HUES64 (cell line): Measurements from ENCODE around the gene COL11A2.

Experiments used
- H3K27ac ChIP-seq: 2 replicates; pipeline ENCODE4 v1.7.0; 2013; ENCODE audit warnings: low read depth, low read length, inconsistent platforms
- H3K27me3 ChIP-seq: 2 replicates; pipeline ENCODE4 v1.6.1; 2013; ENCODE audit warnings: mild to moderate bottlenecking, low read length; ENCODE audit not compliant: insufficient read depth
- H3K36me3 ChIP-seq: 2 replicates; pipeline ENCODE4 v1.6.1; 2013; ENCODE audit warnings: mild to moderate bottlenecking, low read length; ENCODE audit not compliant: insufficient read depth
- H3K4me1 ChIP-seq: 2 replicates; pipeline ENCODE4 v1.6.1; 2013; ENCODE audit warnings: mild to moderate bottlenecking, low read length, moderate library complexity; ENCODE audit not compliant: insufficient read depth
- H3K4me3 ChIP-seq: 2 replicates; pipeline ENCODE4 v1.5.1; 2013; ENCODE audit warnings: mild to moderate bottlenecking, low read length, moderate library complexity
- H3K9ac ChIP-seq: 2 replicates; pipeline ENCODE4 v1.6.1; 2013; ENCODE audit warnings: mild to moderate bottlenecking, low read depth, low read length
- H3K9me3 ChIP-seq: 2 replicates; pipeline ENCODE4 v1.6.1; 2013; ENCODE audit warnings: low read depth, low read length; ENCODE audit not compliant: insufficient read depth
- WGBS: fragments of 150-250, 120-280 bp; methylation state at CpG from one replicate; pipeline ENCODE4 v1.1.7; 2013; ENCODE audit warnings: missing lambda C conversion rate; 5-methylcytosine and 5-hydroxymethylcytosine counted together

COL11A2 gene

GRCh38 chr6:33213989-33214335, 21.7 kb upstream of the COL11A2 start:
- 18% methylated on average over 9 of the region's 9 CpGs for WGBS
- no peaks in the 10 kb centered on the region for H3K9me3 ChIP-seq
- H3K36me3 ChIP-seq: peaks cover 15% of the 10 kb centered on the region
- peak overlapping the region; percentile 69 for H3K4me3 ChIP-seq
- H3K9ac ChIP-seq: peak overlapping the region; percentile 46; the same call in 1 of the 2 replicates
- no peak overlapping the region for H3K27ac ChIP-seq
- peaks cover 15% of the 10 kb centered on the region for H3K4me1 ChIP-seq
- peaks cover 86% of the 10 kb centered on the region for H3K27me3 ChIP-seq

- Histone ChIP-seq H3K4me3 (peak overlapping the region; percentile 69), H3K9ac (peak overlapping the region; percentile 46), H3K4me1 (peaks cover 17% of the 10 kb centered on the region), H3K27me3 (peaks cover 83% of the 10 kb centered on the region), H3K36me3 (peaks cover 15% of the 10 kb centered on the region), H3K27ac (no peak overlapping the region), H3K9me3 (no peaks in the 10 kb centered on the region)
- under 1% methylated on average over 41 of the region's 43 CpGs for WGBS
Observed at GRCh38 chr6:33213166-33213988, 21.1 kb upstream of the COL11A2 start.

DNA sequence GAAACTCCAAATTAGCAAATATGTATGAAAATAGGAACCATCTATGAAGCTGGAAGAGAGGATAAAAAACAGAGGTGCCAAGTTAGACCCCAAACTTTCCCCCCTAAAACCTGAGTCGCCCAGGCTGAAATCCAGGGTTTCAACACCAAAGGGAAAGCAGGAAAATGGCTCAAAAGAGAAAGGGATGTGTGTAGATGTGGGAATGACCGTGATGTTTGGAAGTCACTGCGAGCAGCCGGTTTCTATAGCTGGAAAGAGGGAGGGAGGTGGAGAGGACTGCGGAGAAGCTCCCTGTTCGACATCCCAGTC, 20.5 kb upstream of the COL11A2 start:
- Histone ChIP-seq H3K27ac (no peak overlapping the region), H3K9ac (peak overlapping the region; percentile 46), H3K27me3 (peaks cover 82% of the 10 kb centered on the region), H3K4me3 (peak overlapping the region; percentile 69), H3K9me3 (no peaks in the 10 kb centered on the region), H3K36me3 (peaks cover 15% of the 10 kb centered on the region), H3K4me1 (peaks cover 17% of the 10 kb centered on the region)
- WGBS: 6% methylated on average over 6 of the region's 6 CpGs

DNA sequence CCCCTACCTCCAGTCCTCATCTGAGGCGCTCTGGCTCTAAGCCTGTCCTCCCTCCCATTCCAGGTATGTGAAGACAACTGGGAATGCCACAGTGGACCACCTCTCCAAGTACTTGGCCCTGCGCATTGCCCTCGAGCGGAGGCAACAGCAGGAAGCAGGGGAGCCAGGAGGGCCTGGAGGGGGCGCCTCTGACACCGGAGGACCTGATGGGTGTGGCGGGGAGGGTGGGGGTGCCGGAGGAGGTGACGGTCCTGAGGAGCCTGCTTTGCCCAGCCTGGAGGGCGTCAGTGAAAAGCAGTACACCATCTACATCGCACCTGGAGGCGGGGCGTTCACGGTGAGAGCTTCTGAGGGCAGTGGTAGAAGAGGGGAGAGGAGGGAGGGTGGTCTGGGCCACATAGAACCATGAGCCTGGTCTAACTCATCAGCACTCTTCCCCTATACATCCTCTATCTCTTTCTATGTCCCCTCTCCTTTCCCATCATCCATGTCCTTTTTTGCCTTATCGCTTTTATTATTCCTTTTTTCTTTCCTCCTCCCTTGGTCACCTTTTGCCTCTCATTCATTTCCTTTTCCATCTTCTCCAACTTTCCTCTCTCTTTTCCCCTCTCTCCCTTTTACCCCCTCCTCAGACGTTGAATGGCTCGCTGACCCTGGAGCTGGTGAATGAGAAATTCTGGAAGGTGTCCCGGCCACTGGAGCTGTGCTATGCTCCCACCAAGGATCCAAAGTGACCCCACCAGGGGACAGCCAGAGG, 19.6 kb upstream of the COL11A2 start:
- 62% methylated on average over 15 of the region's 18 CpGs for WGBS
- H3K27me3 ChIP-seq: peaks cover 82% of the 10 kb centered on the region

GRCh38 chr6:33211136-33211535, 18.9 kb upstream of the COL11A2 start:
- Histone ChIP-seq H3K4me1 (peaks cover 23% of the 10 kb centered on the region), H3K27ac (no peak overlapping the region), H3K9me3 (no peaks in the 10 kb centered on the region), H3K36me3 (peaks cover 15% of the 10 kb centered on the region), H3K27me3 (peaks cover 82% of the 10 kb centered on the region), H3K9ac (no peak overlapping the region), H3K4me3 (no peak overlapping the region)
- 81% methylated on average over 17 of the region's 17 CpGs for WGBS

More for the DNA sequence above, 19.6 kb upstream of the COL11A2 start:
- H3K27ac ChIP-seq: no peak overlapping the region
- H3K36me3 ChIP-seq: peaks cover 15% of the 10 kb centered on the region
- H3K9ac ChIP-seq: no peak overlapping the region
- H3K4me1 ChIP-seq: peaks cover 17% of the 10 kb centered on the region
- H3K4me3 ChIP-seq: no peak overlapping the region
- H3K9me3 ChIP-seq: no peaks in the 10 kb centered on the region

DNA sequence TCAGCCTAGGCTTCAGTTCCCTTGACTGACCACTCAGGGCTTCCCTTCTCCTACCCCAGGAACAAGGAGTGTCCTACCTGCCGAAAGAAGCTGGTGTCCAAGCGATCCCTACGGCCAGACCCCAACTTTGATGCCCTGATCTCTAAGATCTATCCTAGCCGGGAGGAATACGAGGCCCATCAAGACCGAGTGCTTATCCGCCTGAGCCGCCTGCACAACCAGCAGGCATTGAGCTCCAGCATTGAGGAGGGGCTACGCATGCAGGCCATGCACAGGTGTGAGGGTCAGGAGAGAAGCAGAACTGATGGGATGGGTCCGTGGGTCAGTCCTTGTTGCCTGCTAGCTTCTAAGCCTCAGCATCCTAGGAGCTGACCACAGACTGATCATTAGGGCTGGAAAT, 17.6 kb upstream of the COL11A2 start:
- H3K4me1 ChIP-seq: peaks cover 31% of the 10 kb centered on the region
- H3K9ac ChIP-seq: no peak overlapping the region
- H3K36me3 ChIP-seq: peaks cover 15% of the 10 kb centered on the region
- H3K27ac ChIP-seq: no peak overlapping the region
- no peak overlapping the region for H3K4me3 ChIP-seq
- WGBS: 92% methylated on average over 10 of the region's 10 CpGs
- peaks cover 82% of the 10 kb centered on the region for H3K27me3 ChIP-seq
- H3K9me3 ChIP-seq: no peaks in the 10 kb centered on the region

GRCh38 chr6:33208091-33208967, 16.1 kb upstream of the COL11A2 start, which contains the start of gene RING1:
Gene RING1 (plus strand): TSS chr6:33208500. CDS start chr6:33208823, 323 bp downstream.
- H3K27ac ChIP-seq: peak within 1 kb of the TSS; percentile 90; the same call in 1 of the 2 replicates
- peaks cover 22% of the 10 kb centered on the region for H3K36me3 ChIP-seq
- H3K9ac ChIP-seq: peak within 1 kb of the TSS; percentile 69
- under 1% methylated on average over 80 of the region's 86 CpGs for WGBS
- peak within 1 kb of the TSS; percentile 90 for H3K4me3 ChIP-seq
- peaks cover 66% of the 10 kb centered on the region for H3K27me3 ChIP-seq
- no peaks in the 10 kb centered on the region for H3K9me3 ChIP-seq
- H3K4me1 ChIP-seq: peaks cover 32% of the 10 kb centered on the region

- H3K4me1 ChIP-seq: peaks cover 29% of the 10 kb centered on the region
- peak overlapping the region; percentile 90 for H3K4me3 ChIP-seq
- H3K36me3 ChIP-seq: peaks cover 29% of the 10 kb centered on the region
- no peaks in the 10 kb centered on the region for H3K9me3 ChIP-seq
- peak overlapping the region; percentile 69 for H3K9ac ChIP-seq
- H3K27me3 ChIP-seq: peaks cover 59% of the 10 kb centered on the region
- WGBS: under 1% methylated on average over 29 of the region's 29 CpGs
- H3K27ac ChIP-seq: peak overlapping the region; percentile 90; the same call in 1 of the 2 replicates
Observed at GRCh38 chr6:33207552-33208090, 15.4 kb upstream of the COL11A2 start.

- Histone ChIP-seq H3K9ac (no peak overlapping the region), H3K4me3 (peak overlapping the region; percentile 90), H3K27ac (no peak overlapping the region; the same call in 1 of the 2 replicates), H3K4me1 (peaks cover 26% of the 10 kb centered on the region), H3K9me3 (no peaks in the 10 kb centered on the region), H3K27me3 (peaks cover 53% of the 10 kb centered on the region), H3K36me3 (peaks cover 35% of the 10 kb centered on the region)
- WGBS: 6% methylated on average over 18 of the region's 20 CpGs
Observed at GRCh38 chr6:33206864-33207551, 14.7 kb upstream of the COL11A2 start.
